Sciatic nerve (tissue), 2 donors: Measurements from ENCODE around the gene CTNS. TPM values are rescaled to one million over a fixed set of nuclear protein-coding genes. Genes with fewer than 3 reads are reported as not detected.
A peak's percentile ranks its signal among the peaks of the same experiment; 100 is the strongest.

ENCODE experiments used
- ATAC-seq: fragments of 200-7000 bp; cut with Tn5 transposase; one replicate; pipeline ENCODE4 v1.9.1; 2020; ENCODE audit warnings: mild to moderate bottlenecking, moderate library complexity
- DNase-seq: peaks from one replicate; pipeline ENCODE4 v3.0.0-alpha.2; 2020; ENCODE audit warnings: low spot score
- intact Hi-C: fragments of 100-400 bp; cut with DNase I; formaldehyde crosslinking; loops from one replicate; pipeline ENCODE4 v1.14.2; 2022
- total RNA-seq: library from RNA; stranded (reverse); fragmentation: NEBNext Ultra II Directional; extraction: Animal tissue kit (Norgen Biotek cat#: 25700); gene quantifications from one replicate; pipeline ENCODE4 v1.2.1, GENCODE V29; 2021
- donor health status: DM: no; HTN: no; CAD: no.
- donor health status: DM: no; HTN: no; CAD: no.

Gene CTNS
- total RNA-seq, result 15.7 TPM

- intact Hi-C loops, result no loop called here
- DNase-seq (peak; percentile 97), ATAC-seq (peak; percentile 98)
Observed at GRCh38 chr17:3636154-3636907, at the start of gene CTNS, which contains the start of gene SHPK. CTNS (plus strand) TSS chr17:3636760; CDS start chr17:3640207, 3,447 bp downstream. SHPK (minus strand) TSS chr17:3636250; CDS start chr17:3636219, 31 bp downstream.

- no peak for DNase-seq
- intact Hi-C loops, result no loop called here
- no peak for ATAC-seq
Observed at GRCh38 chr17:3589784-3590183, 46.8 kb upstream of the CTNS start.

- intact Hi-C loops, result no loop called here
- no peak for ATAC-seq
- DNase-seq, result no peak
Observed at GRCh38 chr17:3590231-3590630, 46.3 kb upstream of the CTNS start.

- no peak for DNase-seq
- intact Hi-C loops, result no loop called here
- ATAC-seq, result no peak
Observed at GRCh38 chr17:3590768-3591167, 45.8 kb upstream of the CTNS start.

GRCh38 chr17:3592216-3592860, 44.2 kb upstream of the CTNS start:
- no peak for ATAC-seq

GRCh38 chr17:3593384-3593783, 43.2 kb upstream of the CTNS start:
- DNase-seq (no peak), ATAC-seq (no peak)
- intact Hi-C loops, result no loop called here

More at GRCh38 chr17:3592216-3592860, 44.2 kb upstream of the CTNS start:
- intact Hi-C loops, result no loop called here
- DNase-seq, result no peak

- peak; percentile 27 for ATAC-seq
- intact Hi-C loops, result no loop called here
- DNase-seq, result no peak
Observed at GRCh38 chr17:3594051-3594800, 42.3 kb upstream of the CTNS start.

GRCh38 chr17:3594976-3595375, 41.6 kb upstream of the CTNS start:
- DNase-seq (no peak), ATAC-seq (no peak)
- intact Hi-C loops, result no loop called here

GRCh38 chr17:3596804-3597464, 39.6 kb upstream of the CTNS start:
- no peak for DNase-seq
- intact Hi-C loops, result no loop called here
- no peak for ATAC-seq

GRCh38 chr17:3598078-3598477, 38.5 kb upstream of the CTNS start:
- ATAC-seq (no peak), DNase-seq (no peak)
- intact Hi-C loops, result no loop called here

GRCh38 chr17:3600529-3601205, 35.9 kb upstream of the CTNS start:
- no peak for DNase-seq
- intact Hi-C loops, result no loop called here
- no peak for ATAC-seq

GRCh38 chr17:3602499-3602898, 34.1 kb upstream of the CTNS start:
- intact Hi-C loops, result no loop called here

GRCh38 chr17:3603119-3603869, 33.3 kb upstream of the CTNS start:
- intact Hi-C loops, result no loop called here
- DNase-seq (no peak), ATAC-seq (no peak)

More at GRCh38 chr17:3602499-3602898, 34.1 kb upstream of the CTNS start:
- no peak for DNase-seq
- peak; percentile 46 for ATAC-seq

GRCh38 chr17:3603870-3604259, 32.7 kb upstream of the CTNS start:
- intact Hi-C loops, result no loop called here
- no peak for ATAC-seq
- DNase-seq, result no peak

- ATAC-seq, result no peak
- no peak for DNase-seq
- intact Hi-C loops, result no loop called here
Observed at GRCh38 chr17:3609689-3610088, 26.9 kb upstream of the CTNS start.

- DNase-seq (no peak), ATAC-seq (no peak)
- intact Hi-C loops, result no loop called here
Observed at GRCh38 chr17:3610523-3610922, 26.0 kb upstream of the CTNS start.

GRCh38 chr17:3613124-3613523, 23.4 kb upstream of the CTNS start:
- no peak for DNase-seq
- intact Hi-C loops, result no loop called here
- ATAC-seq, result no peak
